Measurements from ENCODE around the gene CFAP45.

DNA sequence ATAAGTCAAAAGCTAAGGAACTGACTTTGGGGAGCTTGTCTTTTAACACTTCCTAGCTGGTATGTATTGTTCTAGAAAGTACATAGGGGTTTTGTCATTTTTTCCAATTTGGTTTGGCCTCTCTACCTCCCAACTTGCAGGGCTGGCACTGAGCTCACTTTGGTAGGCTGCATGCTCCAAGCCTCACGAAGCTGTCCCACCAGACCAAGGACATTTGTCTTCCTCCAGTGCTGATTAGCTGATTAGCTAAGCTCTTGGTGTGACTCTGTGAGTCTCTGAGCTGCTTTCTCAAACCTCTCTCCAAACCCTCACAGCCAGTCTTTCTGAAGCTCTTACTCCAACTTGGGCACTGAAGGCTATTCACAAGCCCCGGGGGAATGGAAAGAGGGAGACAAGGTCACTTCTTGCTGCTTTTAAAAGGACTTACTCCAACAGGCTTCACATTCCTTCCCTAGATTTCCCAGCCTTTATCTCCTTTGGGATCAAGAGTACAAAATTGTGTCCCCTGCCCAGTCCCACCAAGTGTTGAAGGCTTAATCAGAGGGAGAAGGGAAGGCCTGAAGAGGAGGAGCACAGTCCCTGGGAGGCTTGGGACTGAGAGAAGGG is 893 bp upstream of the CFAP45 start:
- TF ChIP-seq, protein P1, sequence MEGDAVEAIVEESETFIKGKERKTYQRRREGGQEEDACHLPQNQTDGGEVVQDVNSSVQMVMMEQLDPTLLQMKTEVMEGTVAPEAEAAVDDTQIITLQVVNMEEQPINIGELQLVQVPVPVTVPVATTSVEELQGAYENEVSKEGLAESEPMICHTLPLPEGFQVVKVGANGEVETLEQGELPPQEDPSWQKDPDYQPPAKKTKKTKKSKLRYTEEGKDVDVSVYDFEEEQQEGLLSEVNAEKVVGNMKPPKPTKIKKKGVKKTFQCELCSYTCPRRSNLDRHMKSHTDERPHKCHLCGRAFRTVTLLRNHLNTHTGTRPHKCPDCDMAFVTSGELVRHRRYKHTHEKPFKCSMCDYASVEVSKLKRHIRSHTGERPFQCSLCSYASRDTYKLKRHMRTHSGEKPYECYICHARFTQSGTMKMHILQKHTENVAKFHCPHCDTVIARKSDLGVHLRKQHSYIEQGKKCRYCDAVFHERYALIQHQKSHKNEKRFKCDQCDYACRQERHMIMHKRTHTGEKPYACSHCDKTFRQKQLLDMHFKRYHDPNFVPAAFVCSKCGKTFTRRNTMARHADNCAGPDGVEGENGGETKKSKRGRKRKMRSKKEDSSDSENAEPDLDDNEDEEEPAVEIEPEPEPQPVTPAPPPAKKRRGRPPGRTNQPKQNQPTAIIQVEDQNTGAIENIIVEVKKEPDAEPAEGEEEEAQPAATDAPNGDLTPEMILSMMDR (IDR thresholded peaks at IDR 0.05), result no peak
- no peak for TF ChIP-seq POLR2A (IDR thresholded peaks at IDR 0.05)

All from thyroid gland (tissue), 4 donors.